HG02943 (cell line): ENCODE measurements around the gene GJB4.

Experiments used
- ATAC-seq: cut with Tn5 transposase; IDR thresholded peaks from one replicate; pipeline ENCODE4 v1.9.1; 2021; ENCODE audit warnings: mild to moderate bottlenecking, low read depth, moderate library complexity; ENCODE audit not compliant: unreplicated experiment

Gene GJB4

GRCh38 chr1:34776911-34777310, 17.4 kb downstream of the GJB4 start:
- ATAC-seq, result no peak

- ATAC-seq, result no peak
These were observed 18.2 kb downstream of the GJB4 start for GRCh38 chr1:34777519-34778321.

GRCh38 chr1:34778381-34778780, 18.8 kb downstream of the GJB4 start:
- no peak for ATAC-seq

- no peak for ATAC-seq
These were observed 19.5 kb downstream of the GJB4 start for GRCh38 chr1:34779005-34779404.

GRCh38 chr1:34779526-34779925, 20.0 kb downstream of the GJB4 start:
- no peak for ATAC-seq

GRCh38 chr1:34779962-34780361, 20.4 kb downstream of the GJB4 start:
- ATAC-seq, result no peak

GRCh38 chr1:34780528-34780927, 21.0 kb downstream of the GJB4 start:
- ATAC-seq, result no peak

GRCh38 chr1:34781071-34781843, 21.7 kb downstream of the GJB4 start, which contains the start of gene GJB3:
Gene GJB3, plus strand, starts transcription at chr1:34781214. Its CDS starts 3,549 bp downstream, at chr1:34784763.
- no peak for ATAC-seq

GRCh38 chr1:34781844-34782391, 22.4 kb downstream of the GJB4 start:
- ATAC-seq, result no peak

GRCh38 chr1:34784751-34785221, 25.2 kb downstream of the GJB4 start:
- no peak for ATAC-seq

GRCh38 chr1:34785231-34785874, 25.8 kb downstream of the GJB4 start:
- ATAC-seq, result no peak

- ATAC-seq, result no peak
These were observed 26.4 kb downstream of the GJB4 start for GRCh38 chr1:34785875-34786470.

GRCh38 chr1:34786521-34787325, 27.2 kb downstream of the GJB4 start:
- ATAC-seq, result no peak

- ATAC-seq, result no peak
These were observed 28.2 kb downstream of the GJB4 start for GRCh38 chr1:34787461-34788420.

- no peak for ATAC-seq
These were observed 31.4 kb downstream of the GJB4 start for GRCh38 chr1:34790985-34791384.

GRCh38 chr1:34792424-34792823, 32.9 kb downstream of the GJB4 start:
- ATAC-seq, result no peak

- no peak for ATAC-seq
These were observed 33.6 kb downstream of the GJB4 start, which contains the start of gene GJA4 for GRCh38 chr1:34792868-34793727. Gene GJA4, plus strand, starts transcription at chr1:34792999. Its CDS starts 1,215 bp downstream, at chr1:34794214.
